ENCODE measurements around the gene ATP5MK.
A peak's percentile ranks its signal among the peaks of the same experiment; 100 is the strongest.
"Not testable (repeated sequence)": the region's sequence is repeated elsewhere in the genome, so short reads cannot be mapped to it uniquely, and the experiment has no call there.

The ATP5MK gene, protein sequence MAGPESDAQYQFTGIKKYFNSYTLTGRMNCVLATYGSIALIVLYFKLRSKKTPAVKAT

DNA sequence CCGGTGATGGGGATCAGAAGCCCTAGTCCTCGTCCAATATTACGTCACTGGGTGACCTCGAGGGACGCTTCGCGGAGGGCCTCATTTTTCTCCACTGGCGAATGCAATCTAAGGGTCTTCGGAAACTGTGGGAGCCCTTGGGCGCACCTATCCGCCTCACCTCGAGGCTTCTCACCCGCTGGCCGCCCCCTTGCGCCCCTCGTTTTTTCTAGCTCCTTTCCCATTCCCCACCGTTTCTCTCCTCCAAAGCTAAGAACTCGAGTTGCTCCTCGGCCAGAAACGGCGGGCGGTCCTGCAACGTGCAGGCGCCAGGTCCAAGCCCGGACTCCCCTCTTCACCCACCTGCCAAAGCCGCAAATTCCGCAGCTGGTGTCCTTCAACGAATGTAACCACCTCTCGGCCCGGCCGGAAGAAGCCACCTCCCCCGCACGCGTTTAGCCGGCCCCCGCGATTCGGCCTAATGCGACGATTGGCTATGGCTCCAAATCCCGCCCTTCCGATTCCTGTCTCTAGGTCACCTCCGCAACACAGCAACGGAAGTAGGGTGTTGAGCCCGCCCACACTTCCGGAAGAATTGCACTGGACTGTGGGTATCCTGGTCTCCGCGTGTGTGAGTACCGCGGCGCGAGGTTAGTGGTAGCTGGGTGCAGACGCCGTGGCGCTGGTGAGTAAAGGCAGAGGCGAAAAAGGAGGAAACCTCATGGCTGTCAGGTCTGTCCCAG, at the start of gene ATP5MK, which contains the start of gene PDCD11:
Gene ATP5MK (minus strand): TSS at position 409 of the 722 bp plus-strand sequence. CDS start 4,018 bp downstream, outside the sequence.
Gene PDCD11 (plus strand): TSS at position 560 of the 722 bp plus-strand sequence. CDS start 1,801 bp downstream, outside the sequence.
- FAIRE-seq (peak; percentile 100), DNase-seq (ENCODE audit: extremely low spot score, insufficient read length, low read depth) (peak; percentile 92)

DNA sequence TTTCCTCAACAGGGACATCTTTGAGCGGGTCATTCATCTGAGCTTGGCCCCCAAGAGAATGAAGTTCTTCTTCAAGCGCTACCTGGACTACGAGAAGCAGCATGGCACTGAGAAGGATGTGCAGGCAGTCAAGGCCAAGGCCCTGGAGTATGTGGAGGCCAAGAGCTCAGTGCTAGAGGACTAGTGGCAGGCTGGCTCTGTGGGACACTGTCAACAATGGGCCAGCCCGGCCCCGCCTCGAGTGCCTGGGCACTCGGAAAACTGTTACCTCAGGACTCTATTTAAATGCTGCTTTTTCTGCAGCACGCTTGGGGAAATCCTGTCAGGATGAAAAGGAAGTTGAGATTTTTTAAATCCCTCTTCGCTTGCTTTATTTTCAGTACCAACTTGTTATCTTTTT, 49.1 kb upstream of the ATP5MK start:
- DNase-seq (ENCODE audit: extremely low spot score, insufficient read length, low read depth) (no peak), FAIRE-seq (no peak)

DNA sequence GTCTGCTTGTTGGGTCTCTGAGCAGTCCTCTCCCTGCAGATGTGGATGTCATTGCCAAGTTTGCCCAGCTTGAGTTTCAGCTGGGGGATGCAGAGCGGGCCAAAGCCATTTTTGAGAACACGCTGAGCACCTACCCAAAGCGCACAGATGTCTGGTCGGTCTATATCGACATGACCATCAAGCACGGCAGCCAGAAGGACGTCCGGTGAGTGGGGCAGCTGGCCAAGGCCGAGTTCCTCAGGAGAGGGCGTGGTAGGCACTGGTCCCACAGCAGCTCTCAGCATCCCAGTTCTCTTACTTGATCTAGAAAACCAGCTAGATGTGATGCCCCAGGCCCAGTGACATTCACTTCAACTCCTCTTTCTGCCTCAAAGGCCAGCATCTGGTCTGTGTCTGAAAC, 48.2 kb upstream of the ATP5MK start:
- DNase-seq (ENCODE audit: extremely low spot score, insufficient read length, low read depth) = no peak
- no peak for FAIRE-seq

DNA sequence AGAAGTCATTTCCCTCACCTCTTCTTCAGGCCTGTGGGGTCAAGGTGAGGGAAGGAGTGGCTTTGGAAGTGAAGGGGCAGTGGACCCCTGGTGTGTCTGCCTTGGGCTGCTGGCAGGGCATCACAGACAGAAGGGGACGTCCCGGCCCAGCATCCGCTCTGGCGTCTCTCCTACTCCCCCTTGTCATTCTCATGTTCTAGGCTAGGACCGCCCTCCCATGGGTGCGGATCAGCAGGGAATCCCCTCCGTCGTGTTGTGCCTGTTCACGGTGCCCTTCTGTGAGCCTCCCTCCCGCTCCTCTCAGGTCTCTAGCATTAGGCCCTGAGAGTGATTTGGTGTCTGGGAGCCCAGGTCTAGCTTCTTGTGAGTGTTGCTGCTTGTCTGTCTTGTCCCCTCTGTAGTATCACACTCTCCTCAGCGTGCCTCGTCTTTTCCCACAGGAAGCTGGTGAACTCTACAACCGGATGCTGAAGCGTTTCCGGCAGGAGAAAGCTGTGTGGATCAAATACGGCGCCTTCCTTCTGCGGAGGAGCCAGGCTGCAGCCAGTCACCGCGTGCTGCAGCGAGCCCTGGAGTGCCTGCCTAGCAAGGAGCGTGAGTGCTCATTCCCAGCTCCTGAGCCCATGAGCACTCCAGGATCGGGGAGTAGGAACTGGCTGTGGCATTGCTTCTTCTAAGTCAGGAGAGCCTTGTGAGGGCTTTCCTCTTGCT, 47.4 kb upstream of the ATP5MK start:
- DNase-seq (ENCODE audit: extremely low spot score, insufficient read length, low read depth) (no peak), FAIRE-seq (no peak)

DNA sequence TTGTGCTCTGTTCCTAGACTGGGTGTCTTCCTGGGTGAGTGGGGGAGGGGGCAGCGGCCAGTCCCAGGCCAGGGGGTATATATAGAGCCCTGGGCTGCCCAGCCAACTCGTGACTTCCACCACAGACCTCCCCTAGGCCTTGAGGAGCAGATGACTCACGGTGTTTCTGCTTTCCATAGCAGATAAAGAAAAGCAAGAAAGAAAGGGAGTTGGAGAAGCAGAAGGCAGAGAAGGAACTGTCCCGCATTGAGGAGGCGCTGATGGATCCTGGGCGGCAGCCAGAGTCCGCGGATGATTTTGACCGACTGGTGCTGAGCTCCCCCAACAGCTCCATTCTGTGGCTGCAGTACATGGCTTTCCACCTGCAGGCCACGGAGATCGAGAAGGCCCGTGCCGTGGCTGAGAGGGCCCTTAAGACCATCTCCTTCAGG, 45.8 kb upstream of the ATP5MK start:
- DNase-seq (ENCODE audit: extremely low spot score, insufficient read length, low read depth) (no peak), FAIRE-seq (no peak)

DNA sequence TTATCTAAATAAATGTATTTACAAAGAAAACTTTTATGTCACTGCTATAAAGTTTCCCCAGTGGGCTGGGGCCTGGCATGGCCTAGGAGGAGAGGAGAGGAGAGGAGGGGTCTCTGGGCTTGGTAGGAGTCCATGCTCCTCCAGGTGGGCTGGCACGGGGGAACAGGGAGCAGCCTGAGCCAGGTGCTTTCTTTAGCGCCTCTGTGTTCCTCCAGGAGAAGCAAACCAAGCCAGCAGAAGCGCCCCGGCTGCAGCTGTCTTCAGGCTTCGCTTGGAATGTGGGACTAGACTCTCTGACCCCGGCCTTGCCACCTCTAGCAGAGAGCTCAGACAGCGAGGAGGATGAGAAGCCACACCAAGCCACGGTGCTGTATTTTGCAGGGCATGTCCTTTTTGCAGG, 45.3 kb upstream of the ATP5MK start:
- FAIRE-seq = no peak
- no peak for DNase-seq (ENCODE audit: extremely low spot score, insufficient read length, low read depth)

DNA sequence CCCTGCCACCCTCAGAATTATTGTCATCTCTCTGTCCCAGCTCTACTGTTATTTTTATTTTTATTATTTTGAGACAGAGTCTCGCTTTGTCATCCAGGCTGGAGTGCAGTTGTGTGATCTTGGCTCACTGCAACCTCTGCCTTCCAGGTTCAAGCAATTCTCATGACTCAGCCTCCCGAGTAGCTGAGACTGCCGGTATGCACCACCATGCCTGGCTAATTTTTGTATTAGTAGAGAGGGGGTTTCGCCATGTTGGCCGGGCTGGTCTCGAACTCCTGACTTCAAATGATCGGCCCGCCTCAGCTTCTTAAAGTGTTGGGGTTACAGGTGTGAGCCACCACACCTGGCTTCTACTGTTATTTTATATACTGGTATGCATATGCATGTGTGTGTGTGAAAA, 44.9 kb upstream of the ATP5MK start:
- DNase-seq (ENCODE audit: extremely low spot score, insufficient read length, low read depth) (no peak), FAIRE-seq (no peak)

DNA sequence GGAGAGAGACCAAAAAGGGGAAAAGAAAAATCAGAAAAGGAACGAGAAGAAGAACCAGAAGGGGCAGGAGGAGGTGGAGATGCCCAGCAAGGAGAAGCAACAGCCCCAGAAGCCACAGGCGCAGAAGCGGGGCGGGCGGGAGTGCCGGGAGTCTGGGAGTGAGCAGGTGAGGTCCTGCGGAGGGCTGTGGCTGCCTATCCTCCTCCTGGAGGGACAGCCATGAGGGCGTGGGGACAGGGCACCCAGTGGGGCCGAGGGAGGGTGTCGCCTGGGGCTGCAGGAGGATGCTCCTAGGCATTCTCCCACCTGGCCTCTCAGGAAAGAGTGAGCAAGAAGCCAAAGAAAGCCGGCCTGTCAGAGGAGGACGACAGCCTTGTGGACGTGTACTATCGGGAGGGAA, 44.1 kb upstream of the ATP5MK start:
- FAIRE-seq (no peak), DNase-seq (ENCODE audit: extremely low spot score, insufficient read length, low read depth) (no peak)

DNA sequence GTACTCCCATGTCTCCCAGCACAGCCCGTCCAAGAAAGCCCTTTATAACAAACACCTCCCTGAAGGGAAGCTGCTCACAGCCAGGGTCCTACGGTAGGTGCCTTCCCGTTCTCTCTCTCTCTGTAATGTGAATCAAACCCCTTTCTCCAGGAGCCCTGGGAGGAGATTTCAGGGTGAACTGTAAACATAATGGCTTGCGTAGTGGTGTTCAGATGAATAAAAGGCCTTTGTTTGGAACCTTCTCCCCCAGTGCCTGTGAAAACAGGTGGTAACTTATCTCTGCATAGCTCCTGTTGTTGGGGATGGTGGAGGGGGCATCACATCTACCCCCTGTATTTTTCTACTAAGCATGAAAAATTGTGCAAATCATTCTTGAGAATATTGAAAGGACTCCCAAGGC, 43.5 kb upstream of the ATP5MK start:
- FAIRE-seq = no peak

DNA sequence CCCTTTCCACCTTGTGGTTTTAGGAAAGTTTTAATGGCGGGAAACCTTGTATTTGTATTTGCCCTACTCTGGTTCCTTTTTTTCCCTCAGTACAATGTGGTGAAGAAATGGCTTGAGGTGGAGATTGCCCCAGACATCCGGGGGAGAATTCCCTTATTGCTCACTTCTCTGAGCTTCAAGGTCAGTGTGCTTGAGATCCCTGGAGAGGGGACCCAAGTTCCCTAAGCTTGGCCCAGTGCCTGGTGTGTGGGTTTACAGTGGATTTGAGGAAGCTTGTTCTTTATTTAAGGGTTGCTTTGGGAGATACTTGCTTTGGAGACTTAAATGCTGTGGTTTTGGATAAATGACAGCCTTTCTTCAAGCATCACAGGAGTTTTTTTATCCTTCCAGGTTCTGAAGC, 37.6 kb upstream of the ATP5MK start:
- no peak for FAIRE-seq
- no peak for DNase-seq (ENCODE audit: extremely low spot score, insufficient read length, low read depth)

More for the DNA sequence above, 43.5 kb upstream of the ATP5MK start:
- DNase-seq (ENCODE audit: extremely low spot score, insufficient read length, low read depth) = no peak

DNA sequence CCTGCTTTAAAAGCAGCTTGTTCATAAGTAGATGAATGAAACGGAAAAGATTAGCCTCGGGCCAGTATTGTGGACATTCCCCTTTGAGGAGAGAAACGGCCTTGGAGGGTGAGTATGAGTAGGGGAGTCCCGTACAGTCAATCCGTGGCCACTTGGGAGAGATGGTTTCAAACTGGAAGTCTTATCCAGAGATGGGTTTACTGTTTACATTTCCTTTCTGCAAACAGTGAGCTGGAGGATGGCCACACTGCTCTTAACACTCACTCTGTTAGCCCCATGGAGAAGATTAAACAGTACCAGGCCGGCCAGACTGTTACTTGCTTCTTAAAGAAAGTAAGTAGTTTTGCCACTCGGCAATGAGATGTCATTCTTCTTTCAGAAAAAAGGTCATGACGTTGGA, 35.6 kb upstream of the ATP5MK start:
- DNase-seq (ENCODE audit: extremely low spot score, insufficient read length, low read depth) (no peak), FAIRE-seq (no peak)

DNA sequence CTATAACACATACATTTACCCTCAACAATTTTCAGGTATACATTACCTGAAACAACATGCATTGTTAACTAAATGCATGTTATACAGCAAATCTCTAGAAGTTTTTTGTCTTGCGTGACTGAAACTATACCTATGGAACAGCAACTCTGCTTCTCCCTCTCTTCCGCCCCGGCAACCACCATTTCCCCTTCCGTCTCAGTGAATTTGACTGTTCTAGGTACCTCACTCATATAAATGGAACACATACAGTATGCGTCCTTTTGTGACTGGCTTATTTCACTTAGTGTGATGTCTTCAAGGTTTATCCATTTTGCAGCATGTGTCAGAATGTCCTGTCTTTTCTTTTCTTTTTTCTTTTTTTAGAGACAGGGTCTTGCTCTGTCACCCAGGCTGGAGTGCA, 33.4 kb upstream of the ATP5MK start:
- FAIRE-seq = no peak
- no peak for DNase-seq (ENCODE audit: extremely low spot score, insufficient read length, low read depth)

DNA sequence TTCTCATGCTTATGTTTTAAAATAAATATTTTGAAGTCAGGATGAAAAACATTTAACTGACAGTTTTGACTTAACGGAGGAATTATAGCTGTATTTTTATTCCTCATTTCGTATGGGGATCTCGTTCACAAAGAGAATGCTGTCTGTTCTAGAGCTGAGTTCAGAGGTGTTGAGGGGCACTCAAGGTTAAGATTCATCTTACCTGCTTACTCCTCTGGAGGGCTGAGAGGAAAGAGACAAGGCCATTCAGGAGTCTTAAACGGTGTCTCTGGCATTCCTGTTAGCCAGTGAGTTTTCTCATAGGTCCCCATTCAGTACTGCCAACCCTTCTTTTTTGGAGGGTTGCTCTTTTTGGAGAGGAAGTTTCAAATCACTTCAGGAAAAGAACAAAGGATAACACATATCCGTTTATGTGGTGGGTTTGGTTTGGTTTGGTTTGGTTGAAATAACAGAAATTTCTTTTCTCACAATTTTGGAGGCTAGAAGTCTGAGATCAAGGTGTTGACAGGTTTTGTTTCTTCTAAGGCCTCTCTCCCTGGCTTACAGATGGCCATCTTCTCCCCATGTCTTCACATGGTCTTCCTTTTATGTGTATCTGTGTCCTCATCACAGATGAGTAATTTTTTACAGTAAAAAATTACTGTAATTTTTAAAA, 32.8 kb upstream of the ATP5MK start:
- DNase-seq (ENCODE audit: extremely low spot score, insufficient read length, low read depth) = no peak
- FAIRE-seq = no peak

DNA sequence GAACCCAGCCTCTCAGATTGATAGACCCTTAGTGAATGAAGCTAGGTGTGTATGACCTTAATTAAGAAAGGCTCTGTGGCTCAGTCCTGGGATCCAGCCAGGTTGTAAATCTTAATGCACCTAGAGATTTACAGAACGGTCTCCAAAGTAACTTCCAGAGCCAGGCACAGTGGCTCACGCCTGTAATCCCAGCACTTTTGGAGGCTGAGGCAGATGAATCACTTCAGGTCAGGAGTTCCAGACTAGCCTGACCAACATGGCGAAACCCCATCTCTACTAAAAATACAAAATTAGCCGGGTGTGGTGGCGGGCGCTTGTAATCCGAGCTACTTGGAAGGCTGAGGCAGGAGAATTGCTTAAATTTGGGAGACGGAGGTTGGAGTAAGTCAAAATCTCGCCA, 31.6 kb upstream of the ATP5MK start:
- no peak for DNase-seq (ENCODE audit: extremely low spot score, insufficient read length, low read depth)
- FAIRE-seq = no peak

DNA sequence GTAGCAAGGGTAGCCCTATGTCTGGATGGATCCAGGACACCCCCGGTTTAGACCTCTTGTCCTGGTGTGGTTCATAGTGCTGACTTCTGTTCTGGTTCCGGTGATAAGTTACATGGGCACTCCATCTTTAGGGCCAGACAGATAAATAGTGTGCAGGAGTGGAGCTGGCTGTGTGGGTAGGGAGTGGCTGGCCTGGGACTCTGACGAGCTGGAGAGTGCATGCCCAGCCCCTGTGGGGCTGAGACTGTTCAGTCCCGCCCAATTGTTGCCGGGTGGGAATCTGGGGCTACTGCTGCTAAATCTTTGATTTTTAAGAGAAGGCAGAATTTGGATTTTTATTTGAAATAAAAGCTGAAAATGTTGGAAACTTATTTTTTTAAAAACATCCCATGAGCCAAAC, 27.5 kb upstream of the ATP5MK start:
- FAIRE-seq (no peak), DNase-seq (ENCODE audit: extremely low spot score, insufficient read length, low read depth) (no peak)

DNA sequence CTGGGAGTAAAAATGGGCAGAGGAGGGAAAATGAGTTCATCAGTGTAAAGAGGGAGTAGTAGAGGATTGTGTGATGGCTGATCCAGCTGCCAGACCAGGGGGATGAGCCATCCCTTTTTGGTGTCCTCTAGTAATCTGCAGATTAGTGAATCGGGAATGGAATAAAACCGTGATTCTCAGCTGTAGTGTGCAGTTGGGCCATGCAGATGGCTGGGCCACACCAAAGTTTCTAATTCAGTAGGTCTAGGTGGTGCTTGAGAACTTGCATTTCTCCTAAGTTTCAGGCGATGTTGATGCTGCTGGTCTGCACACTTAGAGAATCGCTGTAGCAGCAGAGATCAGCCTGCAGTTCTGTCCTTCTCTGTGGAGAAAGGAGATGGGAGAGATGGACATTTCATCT, 22.8 kb upstream of the ATP5MK start:
- DNase-seq (ENCODE audit: extremely low spot score, insufficient read length, low read depth) = no peak
- FAIRE-seq = no peak

DNA sequence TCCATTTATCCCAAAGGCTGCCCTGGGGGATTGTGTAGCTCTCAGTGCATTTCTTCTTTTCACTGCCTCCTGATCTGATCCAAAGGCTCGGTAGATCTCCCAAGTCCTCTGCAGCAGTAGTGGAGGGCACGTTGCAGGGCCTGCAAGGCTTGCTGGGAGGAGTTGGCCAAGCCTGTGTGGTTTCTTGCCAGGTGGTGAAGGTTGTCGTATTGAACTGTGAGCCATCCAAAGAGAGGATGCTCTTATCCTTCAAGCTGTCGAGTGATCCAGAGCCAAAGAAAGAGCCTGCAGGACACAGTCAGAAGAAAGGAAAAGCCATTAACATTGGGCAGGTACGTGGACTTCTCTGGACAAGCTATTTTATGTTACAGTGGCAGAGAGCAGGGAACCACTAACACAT, 21.3 kb upstream of the ATP5MK start:
- DNase-seq (ENCODE audit: extremely low spot score, insufficient read length, low read depth) = no peak
- FAIRE-seq = no peak

DNA sequence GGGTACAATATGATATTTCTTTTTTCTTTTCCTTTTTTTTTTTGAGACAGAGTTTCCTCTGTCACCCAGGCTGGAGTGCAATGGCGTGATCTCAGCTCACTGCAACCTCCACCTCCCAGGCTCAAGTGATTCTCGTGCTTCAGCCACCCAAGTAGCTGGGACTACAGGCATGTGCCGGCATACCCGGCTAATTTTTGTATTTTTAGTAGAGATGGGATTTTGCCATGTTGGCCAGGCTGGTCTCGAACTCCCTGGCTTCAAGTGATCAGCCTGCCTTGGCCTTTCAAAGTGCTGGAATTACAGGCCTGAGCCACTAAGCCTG, 20.8 kb upstream of the ATP5MK start:
- not testable (repeated sequence) for DNase-seq (ENCODE audit: extremely low spot score, insufficient read length, low read depth); FAIRE-seq

DNA sequence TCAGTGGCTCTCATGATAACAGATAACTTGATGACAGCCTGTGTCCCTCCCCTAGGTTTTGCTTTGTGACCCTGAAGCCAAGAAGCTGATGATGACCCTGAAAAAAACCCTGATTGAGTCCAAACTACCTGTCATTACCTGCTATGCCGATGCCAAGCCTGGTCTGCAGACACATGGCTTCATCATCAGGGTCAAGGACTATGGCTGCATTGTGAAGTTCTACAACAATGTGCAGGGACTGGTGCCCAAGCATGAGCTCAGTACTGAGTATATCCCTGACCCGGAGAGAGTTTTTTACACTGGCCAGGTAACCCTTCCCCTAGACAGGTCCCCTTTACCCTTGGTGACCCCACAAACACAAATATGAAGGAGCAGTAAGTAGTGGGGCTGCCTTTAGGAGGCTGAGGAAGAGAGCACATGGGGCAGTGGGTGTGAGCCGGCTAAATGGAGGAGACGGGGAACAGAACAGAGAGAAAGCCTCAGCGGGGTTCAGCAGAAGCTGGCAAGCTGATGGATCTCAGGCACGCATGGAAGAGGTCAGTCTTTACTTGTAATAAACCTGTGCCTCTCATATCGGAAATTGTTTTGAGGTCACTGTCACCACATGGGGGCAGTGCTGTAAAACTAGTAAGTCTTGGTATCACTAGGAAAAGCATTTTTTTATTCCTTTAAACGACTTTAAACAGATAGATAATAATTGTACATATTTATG, 20.3 kb upstream of the ATP5MK start:
- DNase-seq (ENCODE audit: extremely low spot score, insufficient read length, low read depth) = peak; percentile 28
- peak; percentile 82 for FAIRE-seq

DNA sequence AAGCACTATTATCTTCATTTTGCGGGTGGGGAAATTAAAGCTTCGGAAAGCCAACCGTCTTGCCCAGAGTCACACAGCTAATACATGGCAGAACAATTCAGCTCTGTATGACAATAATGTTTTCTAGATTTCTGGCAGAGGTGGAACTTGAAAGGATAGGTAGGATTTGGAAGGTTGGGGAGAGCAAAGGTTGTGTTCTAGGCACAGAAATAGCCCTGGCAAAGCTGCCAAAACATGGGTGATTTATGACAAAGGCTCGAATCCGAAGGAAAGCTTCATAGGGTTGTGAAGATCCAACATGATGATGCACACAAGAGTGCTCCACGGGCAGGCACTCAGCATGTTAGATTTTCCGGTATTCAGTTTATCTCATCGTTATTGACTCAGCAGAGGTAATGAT, 19.3 kb upstream of the ATP5MK start:
- no peak for FAIRE-seq

More for the DNA sequence above, 19.3 kb upstream of the ATP5MK start:
- no peak for DNase-seq (ENCODE audit: extremely low spot score, insufficient read length, low read depth)
